GM11168 (cell line): ENCODE results near the gene PTPRG.

Experiments used
- in situ Hi-C: fragments of 300-500 bp; cut with MboI; formaldehyde crosslinking; loops from one replicate; pipeline ENCODE4 v1.12.0; 2022; ENCODE audit warnings: low sequenced_read_pairs; ENCODE audit not compliant: unreplicated experiment

Gene PTPRG

DNA sequence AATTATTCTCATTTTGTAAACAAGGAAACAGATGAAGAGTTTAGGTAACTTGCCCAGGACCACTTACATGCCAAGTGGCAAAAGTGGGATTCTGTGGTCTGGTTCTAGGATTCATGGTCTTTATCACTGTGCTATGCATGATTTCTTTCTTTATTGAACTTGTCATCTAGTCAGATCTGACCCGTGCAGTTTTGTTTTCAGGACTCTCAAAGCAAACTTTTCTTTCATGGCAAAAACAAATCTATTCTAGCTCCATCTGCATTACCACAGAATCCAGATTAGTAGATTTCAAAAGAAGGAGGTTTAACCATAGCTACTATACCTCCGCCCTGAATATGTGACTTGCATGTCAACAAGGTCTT lies 404.4 kb downstream of the PTPRG start:
- in situ Hi-C loops = no loop called here

DNA sequence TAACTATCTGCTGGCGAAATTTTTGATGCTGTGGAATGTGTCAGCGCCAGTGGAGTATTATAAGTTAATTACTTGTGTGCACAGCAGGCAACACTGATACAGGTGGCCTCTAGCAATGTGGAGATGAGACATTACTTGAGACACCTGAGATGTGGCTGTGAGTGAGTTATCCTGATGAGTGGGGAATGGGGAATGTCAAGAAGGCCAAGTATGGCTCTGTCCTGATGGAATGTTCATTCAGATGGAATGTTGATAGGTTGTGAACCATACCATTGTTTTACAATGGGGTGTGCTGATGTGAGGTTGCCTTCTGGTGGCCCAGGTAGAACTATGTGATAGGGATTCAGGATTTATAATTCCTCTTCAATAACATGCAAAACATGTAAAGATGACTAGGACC lies 404.8 kb downstream of the PTPRG start:
- in situ Hi-C loops = no loop called here

DNA sequence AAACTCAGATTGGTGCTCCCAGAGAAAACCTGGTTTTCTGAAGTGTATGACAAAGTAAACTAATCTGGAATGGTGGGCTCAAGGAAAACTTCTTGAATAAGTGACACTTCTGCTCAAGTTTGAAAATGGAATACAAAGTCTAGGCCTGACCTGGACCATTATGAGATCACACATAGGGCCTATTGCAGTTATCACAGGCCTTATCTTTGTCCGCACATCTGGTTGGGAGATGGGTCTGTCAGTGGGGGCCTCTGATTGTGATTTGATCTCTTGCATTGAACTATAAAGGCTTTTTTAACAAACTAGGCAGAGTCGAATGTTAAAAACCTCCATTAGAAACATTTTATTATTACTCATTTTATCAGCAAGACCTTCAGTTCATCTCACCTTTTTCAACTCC lies 405.6 kb downstream of the PTPRG start:
- in situ Hi-C loops = no loop called here

DNA sequence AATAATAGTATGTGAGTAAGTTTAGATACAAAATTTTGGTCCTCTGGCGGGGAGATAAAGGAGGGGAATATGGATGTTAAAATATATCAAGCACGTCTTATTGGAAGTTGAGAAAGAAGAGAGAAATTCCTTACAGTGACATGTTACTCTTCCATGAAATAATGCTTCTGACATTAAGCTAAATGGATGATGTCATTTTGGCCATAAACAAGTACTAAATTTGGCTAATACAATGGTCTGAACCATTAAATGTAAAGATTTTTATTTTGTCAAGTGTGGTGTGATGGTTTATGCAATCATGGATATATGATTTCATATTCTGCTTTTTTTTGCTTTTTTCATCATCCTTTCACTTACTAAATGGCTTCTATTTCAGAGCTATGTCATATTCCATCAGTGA lies 406.6 kb downstream of the PTPRG start:
- in situ Hi-C loops = no loop called here

DNA sequence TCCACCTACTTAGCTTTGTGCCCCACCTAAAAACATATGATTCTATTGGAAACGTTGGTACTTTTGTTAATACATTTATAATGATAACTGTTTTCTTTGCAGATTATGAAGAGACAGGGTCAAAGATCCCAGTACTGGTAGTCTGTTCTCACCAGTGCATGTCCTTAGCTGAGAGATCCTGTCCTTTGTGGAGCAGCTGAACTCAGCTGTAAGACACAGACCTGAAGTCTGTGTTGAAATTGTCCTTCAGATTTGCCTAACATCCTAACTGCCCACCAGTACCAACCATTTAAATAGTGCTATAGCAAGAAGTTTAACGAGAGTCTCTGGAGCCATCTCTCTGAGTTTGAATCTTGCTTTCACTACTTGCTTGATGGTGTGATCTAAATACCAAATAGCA lies 413.3 kb downstream of the PTPRG start:
- in situ Hi-C loops = no loop called here

DNA sequence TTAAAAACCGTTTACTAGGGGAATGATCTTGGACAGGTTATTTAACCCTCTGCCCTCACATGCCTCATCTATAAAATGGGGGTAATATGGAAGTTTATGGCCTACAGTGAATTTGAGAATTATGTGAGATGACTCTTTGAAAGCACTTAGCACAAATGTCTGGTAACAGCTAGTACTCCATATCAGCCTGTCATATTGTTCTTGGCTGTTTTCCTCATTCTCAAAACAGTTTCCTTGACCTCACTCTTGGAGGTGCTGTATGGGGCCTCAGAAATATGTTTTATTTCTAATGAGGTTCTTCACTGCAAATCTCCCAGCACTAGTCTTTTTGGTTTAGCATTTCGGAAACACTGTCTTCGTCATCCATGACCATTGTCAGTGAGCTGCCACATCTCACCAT lies 413.8 kb downstream of the PTPRG start:
- in situ Hi-C loops = no loop called here

DNA sequence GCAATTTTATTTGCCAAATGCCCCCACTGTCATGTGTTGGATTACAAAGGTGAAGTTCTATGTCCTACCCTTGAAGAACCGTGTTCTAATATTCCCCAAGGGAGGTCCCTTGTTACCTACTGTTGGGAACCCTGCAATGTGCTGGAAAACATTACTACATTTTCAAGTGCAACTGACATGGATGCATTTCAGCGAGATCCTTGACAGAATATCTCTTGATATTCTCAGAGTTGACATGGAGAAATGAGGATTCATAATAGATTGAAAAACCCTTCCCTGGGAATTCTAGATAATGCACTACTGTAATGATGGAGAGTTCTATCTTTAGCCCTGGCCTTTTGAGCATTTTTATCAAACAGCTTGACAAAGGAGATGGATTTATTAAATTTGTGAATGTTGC lies 414.6 kb downstream of the PTPRG start:
- in situ Hi-C loops = no loop called here

DNA sequence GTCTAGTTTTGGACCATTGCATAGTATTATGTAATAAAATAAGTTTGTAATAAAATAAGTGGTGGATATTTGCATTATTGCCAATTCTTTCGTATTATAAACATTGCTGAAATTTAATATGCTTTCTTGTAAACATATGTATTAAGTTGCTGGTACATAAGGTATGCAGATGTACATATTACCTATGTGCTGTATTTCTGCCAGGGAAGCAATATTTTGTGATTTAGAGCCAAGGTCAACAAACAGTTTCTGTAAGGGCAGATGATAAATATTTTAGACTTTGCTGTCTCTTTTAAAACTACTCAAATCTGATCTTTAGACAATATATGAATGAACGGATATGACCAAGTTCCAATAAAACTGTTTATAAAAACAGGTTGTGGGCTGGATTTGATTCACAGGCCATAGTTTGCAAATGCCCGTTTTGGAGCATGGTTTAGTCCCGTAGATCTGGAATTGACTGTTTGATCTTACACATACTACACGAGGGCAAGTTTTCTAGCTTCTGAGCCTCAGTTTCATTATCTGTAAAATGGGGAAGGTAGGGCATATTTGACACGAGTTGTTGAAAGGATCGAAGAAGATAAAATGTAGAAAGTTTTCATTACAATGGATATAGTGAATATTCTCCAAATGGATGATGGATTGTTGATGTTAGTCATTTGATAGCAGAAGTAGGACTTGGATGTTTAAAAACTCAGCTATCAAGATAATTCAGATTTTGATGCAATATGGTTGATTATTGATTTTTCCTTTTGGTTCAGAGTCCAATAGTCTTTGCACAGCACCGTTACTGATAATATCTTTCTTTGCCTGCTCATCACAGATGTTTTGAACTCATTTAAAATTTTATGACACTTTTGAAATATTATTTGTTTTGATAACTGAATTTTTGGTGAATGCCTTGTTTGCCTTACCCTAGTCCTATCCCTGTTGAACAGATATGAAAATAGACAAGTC lies 417.4 kb downstream of the PTPRG start:
- in situ Hi-C loops = no loop called here

DNA sequence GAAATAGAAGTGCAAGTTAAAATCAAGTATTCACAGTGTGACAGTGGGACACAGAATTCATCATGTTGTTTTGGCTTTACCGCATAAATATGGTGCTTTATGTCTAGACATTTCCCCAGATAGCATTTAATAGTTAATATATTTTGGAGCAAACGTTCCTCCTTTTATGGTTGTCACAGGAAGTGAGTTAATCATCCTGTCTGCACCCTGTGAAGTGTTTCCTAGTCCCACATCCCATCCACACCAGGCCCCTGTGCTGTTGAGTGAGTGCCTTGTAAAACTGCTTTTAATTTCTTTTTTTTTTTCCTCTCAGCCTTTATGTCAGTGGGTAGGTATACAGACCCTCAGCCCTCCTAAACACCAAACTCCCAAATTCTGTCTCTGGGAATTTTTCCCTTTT lies 418.3 kb downstream of the PTPRG start:
- in situ Hi-C loops = no loop called here

DNA sequence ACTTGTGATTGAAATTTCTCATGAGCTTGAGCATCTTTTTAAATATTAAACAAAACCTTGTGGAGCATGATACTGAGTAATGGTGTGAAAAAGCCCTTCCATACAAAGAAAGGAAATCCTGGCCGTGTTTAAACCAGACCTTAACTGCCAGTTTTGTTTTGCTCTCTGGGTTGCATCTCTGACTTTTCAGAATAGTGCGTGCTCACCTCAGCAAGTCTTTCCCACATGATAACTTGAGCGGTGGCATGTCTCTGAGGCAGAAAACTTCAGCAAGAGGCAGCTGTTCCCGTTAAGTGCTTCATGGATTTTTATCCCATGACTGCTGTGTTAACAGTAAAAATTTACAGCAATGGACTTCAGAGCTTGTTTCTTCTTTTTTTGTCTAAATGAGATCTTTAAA lies 418.7 kb downstream of the PTPRG start:
- in situ Hi-C loops = no loop called here

DNA sequence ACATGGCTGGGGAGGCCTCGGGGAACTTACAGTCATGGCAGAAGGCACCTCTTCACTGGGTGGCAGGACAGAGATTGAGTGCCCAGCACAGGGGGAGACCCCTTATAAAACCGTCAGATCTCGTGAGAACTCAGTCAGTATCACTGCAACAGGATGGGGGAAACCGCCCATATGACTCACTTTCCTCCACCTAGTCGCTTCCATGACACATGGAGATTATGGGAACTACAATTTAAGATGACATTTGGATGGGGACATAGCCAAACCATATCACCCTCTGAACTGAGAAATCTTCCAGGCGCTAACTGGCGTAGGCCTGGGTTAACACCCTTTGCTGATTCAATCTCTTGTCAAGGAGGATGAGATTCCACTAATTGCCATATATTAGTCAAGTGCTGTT lies 419.7 kb downstream of the PTPRG start:
- in situ Hi-C loops = no loop called here

DNA sequence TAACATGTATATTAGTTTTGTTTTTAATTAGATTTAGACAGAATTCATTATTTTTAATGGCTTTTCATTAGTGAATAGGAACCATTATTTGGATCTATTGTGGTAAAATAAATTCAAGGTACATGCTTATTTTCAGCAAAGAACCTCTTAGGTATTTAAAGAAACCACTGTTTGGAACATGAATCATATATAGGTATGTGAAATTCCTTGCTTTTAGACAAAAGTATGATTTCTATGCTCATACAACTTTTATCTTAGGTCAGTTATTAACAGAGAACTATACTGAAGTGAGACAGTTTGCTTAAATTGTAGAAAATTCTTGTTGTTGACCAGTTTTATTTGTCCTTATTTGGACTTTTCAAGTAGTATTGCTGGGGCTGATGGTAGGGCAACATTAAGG lies 422.1 kb downstream of the PTPRG start:
- in situ Hi-C loops = no loop called here

DNA sequence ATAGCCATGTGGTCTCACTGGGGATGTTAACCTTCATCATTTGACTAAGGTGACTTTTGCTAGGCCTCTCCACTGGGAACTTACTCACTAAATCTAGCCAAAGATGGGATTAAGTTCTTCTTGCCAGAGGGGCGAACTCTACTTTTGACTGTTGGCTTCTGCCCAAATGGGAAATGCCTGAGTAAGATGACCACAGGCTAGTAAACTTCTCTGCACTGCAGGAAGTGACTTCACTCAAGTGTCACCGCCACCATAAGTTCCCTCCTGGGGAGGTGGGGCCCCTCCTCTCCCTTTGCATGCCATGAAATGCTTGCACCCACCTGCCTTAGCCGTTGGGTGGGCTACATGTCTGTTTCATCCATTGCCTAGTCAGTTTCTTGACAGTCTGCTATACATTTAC lies 423.6 kb downstream of the PTPRG start:
- in situ Hi-C loops = no loop called here

DNA sequence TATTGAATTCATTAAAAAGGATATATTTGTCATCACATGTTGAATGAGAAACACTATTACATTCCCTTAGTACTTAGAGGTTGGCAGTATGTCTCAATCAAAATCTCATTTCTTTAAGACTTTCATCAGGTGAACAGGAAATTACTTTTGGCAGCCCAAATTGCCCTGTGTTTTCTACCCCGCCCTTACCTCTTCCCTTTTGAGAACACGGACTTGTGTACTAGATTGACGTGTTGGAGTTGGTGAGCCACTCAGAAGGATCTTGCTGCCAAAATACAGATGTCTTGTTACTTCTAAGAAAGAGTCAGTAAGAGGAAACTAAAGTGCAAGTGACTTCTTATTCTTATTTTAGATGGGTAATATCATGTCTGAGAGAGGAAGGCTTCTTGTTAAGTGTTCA lies 425.1 kb downstream of the PTPRG start:
- in situ Hi-C loops = no loop called here

DNA sequence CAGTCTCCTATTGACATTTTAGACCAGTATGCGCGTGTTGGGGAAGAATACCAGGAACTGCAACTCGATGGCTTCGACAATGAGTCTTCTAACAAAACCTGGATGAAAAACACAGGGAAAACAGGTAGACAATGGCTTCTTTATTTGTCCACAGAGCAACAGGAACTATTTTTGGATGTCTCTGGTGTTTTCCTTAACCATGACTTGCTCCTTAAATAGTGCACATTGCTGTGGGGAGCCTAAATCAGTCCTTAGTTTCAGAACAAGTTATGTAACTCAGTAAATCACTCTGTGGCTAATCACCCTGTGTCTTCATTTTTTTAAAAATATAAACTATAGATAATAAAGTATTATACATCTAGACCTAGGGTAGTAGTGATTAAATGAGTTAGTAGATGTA lies 428.3 kb downstream of the PTPRG start:
- in situ Hi-C loops = no loop called here

DNA sequence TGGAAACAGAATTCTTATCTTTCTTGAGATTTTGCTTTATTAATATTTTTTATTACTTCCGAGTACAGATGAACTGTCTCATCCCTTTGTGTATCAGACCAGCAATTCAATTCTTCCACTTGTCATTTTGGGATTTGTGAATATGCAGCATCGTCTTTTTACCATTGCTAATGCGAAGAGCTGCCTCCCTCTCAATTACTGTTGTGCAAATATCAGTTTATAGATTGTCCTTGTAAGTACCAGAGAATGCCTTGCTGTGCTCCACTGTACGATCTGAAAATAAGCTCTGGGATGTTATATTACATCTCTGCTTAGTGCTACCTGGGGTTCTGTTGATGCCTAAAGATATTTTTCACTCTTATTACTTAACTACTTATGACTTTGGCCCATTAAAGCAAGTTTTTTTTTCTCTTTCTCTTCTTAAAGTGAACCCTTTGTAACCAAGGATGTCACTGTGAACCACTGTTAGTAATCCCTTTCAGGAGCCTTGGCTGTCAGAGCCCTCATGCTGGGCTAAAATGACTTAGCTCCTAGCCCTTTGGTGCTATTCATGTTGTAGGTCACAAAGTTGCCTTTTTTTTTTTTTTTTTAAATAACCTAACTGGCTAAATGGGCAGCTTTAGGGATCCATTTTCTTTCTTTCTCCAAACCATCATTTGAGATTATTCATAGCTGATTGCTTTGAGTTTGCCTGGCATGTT lies 429.1 kb downstream of the PTPRG start:
- in situ Hi-C loops = no loop called here

DNA sequence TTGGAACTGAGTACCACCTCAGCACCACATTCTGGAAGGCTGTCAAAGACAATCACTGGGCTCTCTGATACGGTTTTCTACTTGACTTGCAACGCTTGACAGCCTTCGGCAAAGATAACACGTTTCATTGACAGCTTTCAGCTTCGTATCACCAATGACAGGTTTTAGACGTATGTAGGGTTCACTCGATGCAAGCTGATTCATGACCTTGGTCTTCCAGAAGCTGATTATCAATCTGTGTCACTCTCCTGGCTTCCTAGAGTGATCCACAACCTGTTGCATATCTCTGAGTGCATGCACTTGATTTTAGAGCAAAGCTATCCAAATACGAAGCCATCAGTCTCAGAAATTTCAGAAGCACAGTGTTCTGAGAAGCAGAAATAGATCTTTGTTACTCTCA lies 430.3 kb downstream of the PTPRG start:
- in situ Hi-C loops = no loop called here

DNA sequence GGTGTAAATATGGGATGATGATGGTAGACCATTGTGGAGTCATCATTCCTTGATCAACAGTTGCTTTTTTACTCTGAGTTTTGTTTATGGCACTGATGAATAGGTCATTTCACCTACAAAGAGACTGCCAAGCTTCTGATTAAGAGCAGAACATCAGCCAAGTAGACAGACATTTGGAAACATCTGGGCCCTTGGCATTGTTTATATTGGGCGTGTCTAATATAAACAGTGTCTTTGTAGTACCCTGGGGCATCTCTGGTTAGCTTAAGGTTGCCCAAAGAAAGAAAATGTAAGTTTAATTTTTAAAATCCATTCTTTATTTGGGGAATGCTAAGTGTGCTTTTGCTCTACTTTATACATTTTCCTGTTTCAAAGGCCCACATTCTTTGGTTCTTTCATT lies 435.0 kb downstream of the PTPRG start:
- in situ Hi-C loops = no loop called here

DNA sequence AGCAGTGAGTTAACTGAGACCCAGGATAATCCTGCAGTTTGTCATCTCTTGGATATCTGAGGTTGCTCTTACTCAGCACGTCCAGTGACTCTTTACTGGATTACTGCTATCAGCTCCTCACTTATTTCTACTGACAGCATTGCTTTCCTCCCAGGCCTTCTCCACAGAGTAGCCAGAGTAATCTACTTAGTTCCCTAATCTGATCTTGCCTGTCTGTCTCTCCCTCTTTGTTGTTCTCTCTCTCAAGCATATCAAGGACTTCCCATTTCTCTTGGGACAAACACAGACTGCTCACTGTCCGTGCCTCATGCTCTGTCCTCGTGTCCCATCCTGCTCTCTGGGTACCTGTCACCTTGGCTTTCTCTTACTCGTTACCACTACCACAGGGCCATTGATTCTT lies 435.7 kb downstream of the PTPRG start:
- in situ Hi-C loops = no loop called here

DNA sequence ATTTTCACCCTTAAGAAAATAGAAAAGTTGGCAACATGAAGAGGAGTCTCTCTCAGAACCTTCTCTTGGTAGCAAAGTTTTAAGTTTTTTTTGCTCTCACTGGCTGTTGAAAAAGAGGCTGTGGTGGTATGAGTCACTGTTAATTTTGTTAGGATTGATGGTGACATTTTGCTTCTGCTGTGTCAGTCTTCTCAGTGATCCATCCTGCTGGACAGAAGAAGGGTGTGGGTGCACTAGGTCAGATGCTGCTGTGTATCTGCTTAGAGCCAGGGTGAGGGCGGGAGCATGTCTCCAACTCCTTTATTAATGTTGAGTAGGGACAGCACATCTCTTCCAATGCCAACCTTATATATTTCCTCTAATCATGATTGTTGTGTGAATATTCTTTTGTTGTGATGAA lies 442.5 kb downstream of the PTPRG start:
- in situ Hi-C loops = no loop called here

DNA sequence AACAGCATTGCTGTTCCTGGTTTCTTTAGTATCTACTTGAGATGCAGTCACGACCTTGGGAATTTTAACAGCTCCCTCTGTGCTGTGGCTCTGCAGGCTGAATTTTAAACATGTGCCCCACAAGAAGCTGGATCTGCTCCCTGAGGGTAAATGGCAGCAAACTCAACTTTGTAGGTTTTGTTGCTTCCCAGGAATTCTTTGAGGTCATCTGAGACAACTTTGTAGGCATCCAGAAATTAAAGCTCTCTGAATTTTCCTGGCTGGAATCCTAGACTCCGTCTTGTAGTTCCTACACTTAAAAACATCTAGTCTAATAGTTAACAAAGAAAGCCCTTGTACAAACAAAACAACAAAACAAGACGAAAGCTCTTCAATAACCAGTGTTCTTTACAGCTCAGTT lies 445.7 kb downstream of the PTPRG start:
- in situ Hi-C loops = no loop called here

DNA sequence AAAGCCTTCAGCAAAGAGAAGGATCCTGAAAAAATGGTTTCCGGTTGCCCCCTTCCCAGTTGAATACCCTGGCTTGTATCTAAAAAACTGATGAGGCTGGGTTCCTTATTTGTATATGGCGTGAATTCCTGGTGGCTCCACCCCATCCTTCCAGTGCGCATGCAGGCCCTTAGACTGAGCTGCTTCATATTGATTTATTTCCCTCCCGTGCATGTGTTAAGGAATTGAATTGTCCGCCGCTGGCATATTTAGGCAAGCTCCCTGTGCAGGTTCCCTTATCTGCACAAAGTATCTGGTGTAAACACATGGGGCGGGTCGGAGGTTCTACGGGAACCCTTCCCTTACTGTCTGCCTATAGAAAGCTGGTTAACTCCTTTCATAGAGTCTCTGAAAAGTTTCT lies 449.6 kb downstream of the PTPRG start:
- in situ Hi-C loops = no loop called here
